IPS DF 6.9 (cell line): Measurements from ENCODE around the gene ST8SIA6.
"Not testable (repeated sequence)": the region's sequence is repeated elsewhere in the genome, so short reads cannot be mapped to it uniquely, and the experiment has no call there.

Source experiments
- DNase-seq: peaks from one replicate; pipeline ENCODE4 v3.0.0-alpha.2; 2013; ENCODE audit warnings: low read depth, low spot score
- H3K27ac ChIP-seq: one replicate; pipeline ENCODE4 v1.5.1; 2013; ENCODE audit warnings: low read length, control low read depth
- H3K27me3 ChIP-seq: 2 replicates; pipeline ENCODE4 v1.6.1; 2013; ENCODE audit warnings: mild to moderate bottlenecking, low read length; ENCODE audit not compliant: control insufficient read depth, insufficient read depth
- H3K36me3 ChIP-seq: 2 replicates; pipeline ENCODE4 v1.6.1; 2013; ENCODE audit warnings: low read length; ENCODE audit not compliant: control insufficient read depth, insufficient read depth
- H3K4me1 ChIP-seq: 2 replicates; pipeline ENCODE4 v1.6.1; 2013; ENCODE audit warnings: low read length; ENCODE audit not compliant: control insufficient read depth, insufficient read depth
- H3K4me3 ChIP-seq: 2 replicates; pipeline ENCODE4 v1.5.1; 2013; ENCODE audit warnings: mild to moderate bottlenecking, low read length
- H3K9me3 ChIP-seq: 2 replicates; pipeline ENCODE4 v1.6.1; 2013; ENCODE audit warnings: low read length, inconsistent platforms; ENCODE audit not compliant: control insufficient read depth, insufficient read depth
- WGBS: extraction: QIAGEN DNeasy Blood & Tissue Kit; methylation state at CpG from one replicate; pipeline ENCODE4 v1.1.7; 2013; ENCODE audit warnings: mixed read lengths, missing lambda C conversion rate; ENCODE audit not compliant: insufficient read length, insufficient coverage; 5-methylcytosine and 5-hydroxymethylcytosine counted together

The ST8SIA6 gene

DNA sequence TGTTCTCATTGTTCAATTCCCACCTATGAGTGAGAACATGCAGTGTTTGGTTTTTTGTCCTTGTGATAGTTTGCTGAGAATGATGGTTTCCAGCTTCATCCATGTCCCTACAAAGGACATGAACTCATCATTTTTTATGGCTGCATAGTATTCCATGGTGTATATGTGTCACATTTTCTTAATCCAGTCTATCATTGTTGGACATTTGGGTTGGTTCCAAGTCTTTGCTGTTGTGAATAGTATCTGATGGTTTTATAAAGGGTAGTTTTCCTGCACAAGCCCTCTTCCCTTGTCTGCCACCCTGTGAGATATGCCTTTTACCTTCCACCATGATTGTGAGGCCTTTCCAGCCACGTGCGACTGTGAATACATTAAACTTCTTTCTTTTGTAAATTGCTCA lies 17.8 kb downstream of the ST8SIA6 start:
- H3K36me3 ChIP-seq, H3K27ac ChIP-seq, DNase-seq, H3K4me1 ChIP-seq, H3K27me3 ChIP-seq, H3K9me3 ChIP-seq, H3K4me3 ChIP-seq: not testable (repeated sequence)
- no CpG with 5 or more reads among the region's 2 CpGs for WGBS

DNA sequence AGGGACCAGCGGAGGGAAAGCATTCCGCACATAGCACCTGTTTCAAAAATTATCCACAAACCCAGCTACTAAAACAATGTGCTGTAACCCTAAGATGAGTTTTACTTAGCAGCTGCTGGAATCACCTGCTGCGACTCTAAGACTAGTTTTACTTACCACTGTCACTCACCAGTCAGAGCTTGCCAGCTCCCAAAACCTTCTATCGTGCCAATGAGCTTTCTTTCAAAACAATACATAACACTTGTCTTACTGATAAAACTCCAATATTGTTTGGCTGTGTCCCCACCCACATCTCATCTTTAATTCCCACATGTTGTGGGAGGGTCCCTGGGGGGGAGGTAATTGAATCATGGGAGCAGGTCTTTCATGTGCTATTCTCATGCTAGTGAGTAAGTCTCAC lies 18.4 kb downstream of the ST8SIA6 start:
- Histone ChIP-seq H3K4me3 (no peak overlapping the region), H3K27ac (no peak overlapping the region), H3K27me3 (no peaks in the 10 kb centered on the region), H3K9me3 (no peaks in the 10 kb centered on the region), H3K36me3 (no peaks in the 10 kb centered on the region), H3K4me1 (no peaks in the 10 kb centered on the region)
- WGBS: no CpG with 5 or more reads among the region's 4 CpGs
- no peak for DNase-seq

DNA sequence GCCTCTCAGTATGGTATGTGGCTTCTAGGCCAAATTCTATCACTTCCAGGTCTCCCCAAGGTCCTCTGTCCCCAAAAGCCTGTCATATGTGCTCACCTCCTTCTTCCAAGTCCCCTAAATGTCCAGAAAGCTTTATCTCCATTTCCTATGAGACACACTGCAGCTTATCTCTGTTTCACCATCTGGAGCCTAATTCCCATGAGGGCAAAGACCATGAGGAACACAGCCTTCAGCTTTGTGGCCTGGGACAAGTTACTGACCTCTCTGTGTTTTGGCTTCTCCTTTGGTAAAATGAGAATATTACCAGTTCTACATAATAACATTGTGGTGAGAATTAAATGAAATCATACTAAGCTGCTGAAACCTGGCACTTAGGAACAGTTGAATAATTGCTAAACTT lies 19.2 kb downstream of the ST8SIA6 start:
- no peaks in the 10 kb centered on the region for H3K9me3 ChIP-seq

DNA sequence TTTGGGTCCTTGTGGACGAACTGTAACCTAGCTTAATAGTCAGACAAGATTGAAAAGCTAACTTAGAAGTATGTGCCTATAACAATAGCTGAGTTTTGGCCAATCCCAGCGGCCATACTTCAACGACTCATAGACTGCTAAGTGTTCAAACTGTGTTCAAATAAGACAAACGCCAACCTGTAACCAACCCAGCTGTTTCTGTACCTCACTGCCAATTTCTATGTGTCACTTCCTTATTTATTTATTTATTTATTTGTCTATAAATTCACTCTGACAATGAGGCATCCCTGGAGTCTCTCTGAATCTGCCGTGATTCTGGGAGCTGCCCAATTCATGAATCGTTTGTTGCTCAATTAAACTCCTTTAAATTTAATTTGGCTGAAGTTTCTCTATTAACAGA lies 21.7 kb downstream of the ST8SIA6 start:
- Histone ChIP-seq H3K4me1 (no peaks in the 10 kb centered on the region), H3K27me3 (no peaks in the 10 kb centered on the region), H3K4me3 (no peak overlapping the region), H3K27ac (no peak overlapping the region), H3K9me3 (no peaks in the 10 kb centered on the region), H3K36me3 (no peaks in the 10 kb centered on the region)
- WGBS: no CpG with 5 or more reads among the region's 6 CpGs
- no peak for DNase-seq

More for the DNA sequence above, 19.2 kb downstream of the ST8SIA6 start:
- Histone ChIP-seq H3K27me3 (no peaks in the 10 kb centered on the region), H3K27ac (no peak overlapping the region), H3K4me1 (no peaks in the 10 kb centered on the region), H3K4me3 (no peak overlapping the region), H3K36me3 (no peaks in the 10 kb centered on the region)
- DNase-seq: no peak

DNA sequence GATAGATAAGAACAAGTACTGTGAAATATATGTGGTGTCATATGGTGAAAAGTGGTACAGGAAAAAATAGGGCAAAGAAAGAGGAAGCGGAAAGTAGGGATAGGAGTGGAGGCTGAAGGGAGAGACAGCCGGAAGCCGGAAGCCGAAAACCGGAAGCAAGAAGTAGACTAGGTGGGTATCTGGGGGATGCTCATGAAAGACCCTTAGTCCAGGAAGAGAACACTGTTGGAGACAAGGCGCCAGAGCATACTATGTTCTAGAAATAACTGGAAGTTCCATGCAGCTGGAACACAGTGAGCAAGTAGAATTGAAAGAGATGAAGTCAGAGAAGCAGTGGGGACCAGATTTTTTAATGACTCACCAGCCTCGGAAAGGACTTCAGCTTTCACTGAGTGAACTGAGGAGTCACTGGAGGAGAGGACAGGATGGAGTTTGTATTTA lies 22.5 kb downstream of the ST8SIA6 start:
- no peak overlapping the region for H3K4me3 ChIP-seq
- no peaks in the 10 kb centered on the region for H3K36me3 ChIP-seq
- no peak overlapping the region for H3K27ac ChIP-seq
- H3K27me3 ChIP-seq: no peaks in the 10 kb centered on the region
- no peaks in the 10 kb centered on the region for H3K9me3 ChIP-seq
- no peak for DNase-seq
- no peaks in the 10 kb centered on the region for H3K4me1 ChIP-seq
- WGBS: no CpG with 5 or more reads among the region's 7 CpGs

DNA sequence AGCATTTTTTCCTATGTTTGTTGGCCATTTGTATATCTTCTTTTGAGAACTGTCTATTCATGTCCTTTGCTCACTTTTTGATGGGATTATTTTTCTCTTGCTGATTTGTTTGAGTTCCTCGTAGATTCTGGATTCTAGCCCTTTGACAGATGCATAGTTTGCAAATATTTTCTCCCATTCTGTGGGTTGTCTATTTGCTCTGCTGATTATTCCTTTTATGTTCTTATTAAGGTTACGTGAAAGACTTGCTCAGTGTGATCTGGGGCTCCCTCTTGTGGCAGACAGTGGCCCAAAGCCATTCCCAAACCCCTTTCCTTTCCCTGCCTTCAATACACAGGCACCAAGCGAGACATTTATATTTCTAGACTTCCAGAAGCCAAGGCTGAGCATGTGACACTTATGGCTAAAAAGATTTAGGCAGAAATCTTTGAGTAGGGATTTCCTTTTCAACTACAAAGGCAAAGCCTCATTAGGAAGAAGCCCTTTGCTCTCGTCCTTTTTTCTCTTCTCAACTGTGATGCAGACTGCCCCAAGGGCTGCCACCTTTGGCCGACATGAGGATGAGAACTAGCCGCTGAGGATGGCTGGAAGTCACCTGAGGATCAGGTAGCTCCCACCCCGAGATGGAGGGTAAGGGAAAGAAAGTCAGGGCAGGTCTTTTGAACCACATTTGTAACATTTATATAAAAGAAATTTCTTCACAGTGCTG lies 23.6 kb downstream of the ST8SIA6 start:
- H3K27me3 ChIP-seq: no peaks in the 10 kb centered on the region
- H3K9me3 ChIP-seq: no peaks in the 10 kb centered on the region
- no peak overlapping the region for H3K27ac ChIP-seq
- no peak overlapping the region for H3K4me3 ChIP-seq
- no peaks in the 10 kb centered on the region for H3K36me3 ChIP-seq
- H3K4me1 ChIP-seq: no peaks in the 10 kb centered on the region
- DNase-seq: no peak
- no CpG with 5 or more reads among the region's 7 CpGs for WGBS

DNA sequence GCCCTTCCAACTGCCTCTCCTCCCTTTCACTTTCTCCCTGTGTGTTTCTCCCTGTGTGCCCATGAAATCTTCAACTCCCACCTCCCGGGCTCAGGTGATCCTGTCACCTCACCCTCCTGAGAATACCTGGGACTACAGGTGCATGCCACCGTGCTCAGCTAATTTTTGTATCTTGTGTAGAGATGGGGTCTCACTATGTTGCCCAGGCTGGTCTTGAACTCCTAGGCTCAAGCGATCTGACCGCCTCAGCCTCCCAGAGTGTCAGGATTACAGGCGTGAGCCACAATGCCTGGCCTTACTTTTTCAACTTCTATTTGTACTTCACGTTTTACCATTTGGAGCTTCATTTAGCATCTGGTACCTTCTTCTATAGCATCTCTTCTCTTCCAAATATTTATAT lies 24.9 kb downstream of the ST8SIA6 start:
- no peaks in the 10 kb centered on the region for H3K36me3 ChIP-seq
- H3K9me3 ChIP-seq: no peaks in the 10 kb centered on the region
- no peak for DNase-seq
- WGBS: no CpG with 5 or more reads among the region's 6 CpGs
- no peaks in the 10 kb centered on the region for H3K27me3 ChIP-seq
- H3K4me1 ChIP-seq: no peaks in the 10 kb centered on the region
- H3K27ac ChIP-seq: no peak overlapping the region
- no peak overlapping the region for H3K4me3 ChIP-seq

DNA sequence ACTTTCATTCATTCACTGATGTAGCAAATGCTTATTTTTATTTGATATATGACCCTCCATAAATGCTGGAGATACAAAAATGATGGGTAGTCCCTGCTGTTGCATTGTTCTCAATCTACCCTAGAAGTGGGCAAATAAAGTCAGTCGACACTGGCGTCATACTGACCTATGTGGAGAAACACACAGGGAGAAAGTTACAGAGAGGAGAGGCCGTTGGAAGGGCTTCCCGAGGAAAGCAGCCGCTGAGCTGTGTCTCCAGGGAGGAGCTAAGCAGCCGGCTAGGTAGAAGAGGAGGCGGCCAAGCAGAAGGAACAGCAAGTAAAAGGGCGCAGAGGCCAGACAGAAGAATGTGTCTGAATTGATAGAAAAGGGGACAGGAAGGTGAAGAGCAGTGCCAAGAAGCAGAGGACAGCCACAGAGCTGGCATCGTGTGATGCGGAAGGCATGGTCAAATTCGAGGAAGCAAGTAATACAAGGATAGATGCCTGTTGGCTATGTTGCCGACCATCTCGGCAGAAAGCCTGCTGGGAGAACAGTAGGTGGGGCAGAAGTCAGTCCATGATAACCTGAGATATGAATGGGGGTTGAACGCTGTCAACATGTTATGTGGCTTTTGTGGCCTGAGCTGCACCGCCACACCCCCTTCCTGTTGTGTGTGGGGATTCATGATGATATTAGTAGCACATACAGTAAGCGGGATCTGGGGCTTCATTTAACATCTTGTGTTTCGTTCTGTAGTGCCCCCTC lies 25.9 kb downstream of the ST8SIA6 start:
- H3K27ac ChIP-seq: no peak overlapping the region
- WGBS: no CpG with 5 or more reads among the region's 17 CpGs
- H3K4me1 ChIP-seq: no peaks in the 10 kb centered on the region
- H3K27me3 ChIP-seq: no peaks in the 10 kb centered on the region
- H3K36me3 ChIP-seq: no peaks in the 10 kb centered on the region
- H3K4me3 ChIP-seq: no peak overlapping the region
- DNase-seq: no peak
- no peaks in the 10 kb centered on the region for H3K9me3 ChIP-seq

DNA sequence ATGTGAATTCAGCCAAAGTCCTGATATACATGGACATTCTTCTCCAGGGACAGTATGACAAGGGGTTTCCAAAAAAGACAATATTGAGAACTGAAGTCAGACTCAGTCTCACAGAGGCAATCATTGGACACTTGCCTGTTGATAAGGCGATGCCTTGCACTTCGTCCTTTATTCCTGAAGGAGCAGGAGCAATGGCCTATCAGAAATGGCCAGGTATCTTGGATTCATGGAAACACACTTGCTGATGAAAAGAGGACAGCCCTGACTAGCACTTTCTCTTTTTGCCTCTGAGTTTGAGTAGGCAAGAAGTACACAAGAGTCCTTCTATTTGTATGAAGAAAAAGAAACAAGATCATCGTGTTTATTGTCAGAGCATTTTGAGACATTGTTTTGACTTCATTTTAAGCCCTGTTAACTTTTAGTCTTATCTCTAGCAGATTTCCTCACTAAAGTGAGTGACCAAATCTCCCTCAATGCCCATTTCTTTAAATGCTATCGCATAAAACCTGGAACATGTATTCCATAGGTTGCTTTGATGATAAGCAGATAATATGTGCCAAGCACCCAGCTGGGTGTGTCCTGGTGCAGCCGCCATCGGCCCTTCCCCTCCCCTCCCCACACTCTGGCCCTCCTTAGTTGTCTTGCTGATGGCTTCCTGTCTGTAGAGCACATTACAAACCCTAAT lies 26.6 kb downstream of the ST8SIA6 start:
- no peaks in the 10 kb centered on the region for H3K9me3 ChIP-seq
- H3K27ac ChIP-seq: no peak overlapping the region
- DNase-seq: no peak
- no peaks in the 10 kb centered on the region for H3K4me1 ChIP-seq
- no peaks in the 10 kb centered on the region for H3K27me3 ChIP-seq
- no CpG with 5 or more reads among the region's 6 CpGs for WGBS
- no peaks in the 10 kb centered on the region for H3K36me3 ChIP-seq
- no peak overlapping the region for H3K4me3 ChIP-seq

DNA sequence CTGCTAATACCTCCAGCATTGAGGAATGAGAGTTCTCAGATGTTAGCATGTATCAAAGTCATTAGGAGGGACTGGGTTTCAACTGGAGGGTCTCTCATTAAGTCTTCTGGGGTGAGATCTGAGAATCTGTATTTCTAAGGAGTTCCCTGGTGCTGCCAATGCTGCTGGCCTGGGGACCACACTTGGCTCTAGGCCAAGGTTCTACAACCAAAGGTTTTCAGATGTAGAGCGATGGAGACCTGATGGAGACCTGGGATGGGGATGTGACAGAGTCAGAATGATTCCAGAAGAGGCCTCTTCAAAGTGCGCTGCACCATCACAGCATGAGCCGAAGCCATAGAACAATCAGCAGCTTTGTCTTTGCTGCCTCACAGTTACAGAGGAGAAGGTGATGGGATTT lies 27.2 kb downstream of the ST8SIA6 start:
- no peaks in the 10 kb centered on the region for H3K9me3 ChIP-seq
- H3K27me3 ChIP-seq: no peaks in the 10 kb centered on the region
- H3K4me1 ChIP-seq: no peaks in the 10 kb centered on the region
- H3K36me3 ChIP-seq: no peaks in the 10 kb centered on the region
- no peak overlapping the region for H3K27ac ChIP-seq
- H3K4me3 ChIP-seq: no peak overlapping the region
- WGBS: no CpG with 5 or more reads among the region's 3 CpGs
- DNase-seq: no peak
